Kidney capillary endothelial cell (primary cell): ENCODE data around the gene IQCH.

Source experiments
- DNase-seq: peaks from one replicate; pipeline ENCODE4 v3.0.0-alpha.2; 2018; ENCODE audit warnings: low spot score

IQCH gene

GRCh38 chr15:67300266-67301025 lies 45.9 kb downstream of the IQCH start:
- DNase-seq, result no peak

GRCh38 chr15:67303490-67304363 lies 49.1 kb downstream of the IQCH start:
- DNase-seq, result peak; percentile 12

- no peak for DNase-seq
Measured at GRCh38 chr15:67304778-67305177, 50.2 kb downstream of the IQCH start.

- DNase-seq, result no peak
Measured at GRCh38 chr15:67305506-67305905, 50.9 kb downstream of the IQCH start.

- DNase-seq, result no peak
Measured at GRCh38 chr15:67307156-67307555, 52.6 kb downstream of the IQCH start.

- no peak for DNase-seq
Measured at GRCh38 chr15:67307889-67308597, 53.5 kb downstream of the IQCH start.

- no peak for DNase-seq
Measured at GRCh38 chr15:67311731-67312130, 57.1 kb downstream of the IQCH start.

- DNase-seq, result no peak
Measured at GRCh38 chr15:67319961-67320360, 65.4 kb downstream of the IQCH start.

- no peak for DNase-seq
Measured at GRCh38 chr15:67321352-67321751, 66.8 kb downstream of the IQCH start.

- DNase-seq, result no peak
Measured at GRCh38 chr15:67322481-67322880, 67.9 kb downstream of the IQCH start.

- DNase-seq, result no peak
Measured at GRCh38 chr15:67327312-67327711, 72.7 kb downstream of the IQCH start.

GRCh38 chr15:67327737-67328136 lies 73.2 kb downstream of the IQCH start:
- DNase-seq, result no peak

- DNase-seq, result no peak
Measured at GRCh38 chr15:67329984-67330733, 75.6 kb downstream of the IQCH start.

- DNase-seq, result no peak
Measured at GRCh38 chr15:67331676-67332075, 77.1 kb downstream of the IQCH start.

- no peak for DNase-seq
Measured at GRCh38 chr15:67335026-67335425, 80.4 kb downstream of the IQCH start.

- no peak for DNase-seq
Measured at GRCh38 chr15:67335534-67336222, 81.1 kb downstream of the IQCH start.

- no peak for DNase-seq
Measured at GRCh38 chr15:67340630-67341029, 86.0 kb downstream of the IQCH start.

GRCh38 chr15:67341539-67341938 lies 87.0 kb downstream of the IQCH start:
- no peak for DNase-seq

- no peak for DNase-seq
Measured at GRCh38 chr15:67343206-67343605, 88.6 kb downstream of the IQCH start.

GRCh38 chr15:67349634-67350033 lies 95.0 kb downstream of the IQCH start:
- no peak for DNase-seq

GRCh38 chr15:67350042-67350441 lies 95.5 kb downstream of the IQCH start:
- DNase-seq, result no peak
